ENCODE data around the gene SCUBE1.

SCUBE1 gene

GRCh38 chr22:43213051-43213450 is 130.1 kb downstream of the SCUBE1 start:
- Histone ChIP-seq H3K79me2 (ENCODE audit: insufficient read depth, low read length) (no peaks in the 10 kb centered on the region), H4K20me1 (ENCODE audit: insufficient read depth, low read length) (no peaks in the 10 kb centered on the region), H3F3A (ENCODE audit: insufficient read depth, low read length) (no peaks in the 10 kb centered on the region), H3K36me3 (ENCODE audit: insufficient read depth, low read length) (no peaks in the 10 kb centered on the region), H3K9me2 (ENCODE audit: low read depth, low read length) (no peaks in the 10 kb centered on the region), H3K9ac (ENCODE audit: low read length) (no peak overlapping the region), H3K27me3 (ENCODE audit: insufficient read depth, low read length) (peaks cover 17% of the 10 kb centered on the region; the same call in 1 of the 2 replicates), H3K9me3 (ENCODE audit: low read length) (no peaks in the 10 kb centered on the region), H2AFZ (ENCODE audit: low read length) (no peak overlapping the region), H3K4me3 (ENCODE audit: low read depth, low read length, poor library complexity, severe bottlenecking) (no peak overlapping the region), H3K4me2 (ENCODE audit: low read length) (no peak overlapping the region), H3K27ac (ENCODE audit: low read depth, low read length, poor library complexity, severe bottlenecking) (no peak overlapping the region), H3K4me1 (ENCODE audit: insufficient read depth, low read length, severe bottlenecking) (no peaks in the 10 kb centered on the region)
- no peak for TF ChIP-seq EZH2 (IDR thresholded peaks at IDR 0.05; ENCODE audit: borderline replicate concordance, low read length)
- TF ChIP-seq CTCF (IDR thresholded peaks at IDR 0.05; ENCODE audit: low read length): no peak

- no peak overlapping the region for H3K4me3 ChIP-seq (ENCODE audit: low read depth, low read length, poor library complexity, severe bottlenecking)
- H3K27ac ChIP-seq (ENCODE audit: low read depth, low read length, poor library complexity, severe bottlenecking): no peak overlapping the region
- no peak overlapping the region for H3K9ac ChIP-seq (ENCODE audit: low read length)
- H3K27me3 ChIP-seq (ENCODE audit: insufficient read depth, low read length): peaks cover 17% of the 10 kb centered on the region; the same call in 1 of the 2 replicates
- H3K4me1 ChIP-seq (ENCODE audit: insufficient read depth, low read length, severe bottlenecking): no peaks in the 10 kb centered on the region
- TF ChIP-seq EZH2 (IDR thresholded peaks at IDR 0.05; ENCODE audit: borderline replicate concordance, low read length) (no peak), CTCF (IDR thresholded peaks at IDR 0.05; ENCODE audit: low read length) (no peak)
- H3K36me3 ChIP-seq (ENCODE audit: insufficient read depth, low read length): no peaks in the 10 kb centered on the region
- no peak overlapping the region for H2AFZ ChIP-seq (ENCODE audit: low read length)
- H4K20me1 ChIP-seq (ENCODE audit: insufficient read depth, low read length): no peaks in the 10 kb centered on the region
- H3F3A ChIP-seq (ENCODE audit: insufficient read depth, low read length): no peaks in the 10 kb centered on the region
- no peaks in the 10 kb centered on the region for H3K9me2 ChIP-seq (ENCODE audit: low read depth, low read length)
- no peaks in the 10 kb centered on the region for H3K79me2 ChIP-seq (ENCODE audit: insufficient read depth, low read length)
- no peaks in the 10 kb centered on the region for H3K9me3 ChIP-seq (ENCODE audit: low read length)
- no peak overlapping the region for H3K4me2 ChIP-seq (ENCODE audit: low read length)
Observed at GRCh38 chr22:43212434-43212952, 130.7 kb downstream of the SCUBE1 start.

- Histone ChIP-seq H3K4me2 (ENCODE audit: low read length) (no peak overlapping the region), H3K79me2 (ENCODE audit: insufficient read depth, low read length) (no peaks in the 10 kb centered on the region), H3K9me3 (ENCODE audit: low read length) (no peaks in the 10 kb centered on the region), H3K9ac (ENCODE audit: low read length) (no peak overlapping the region), H3K4me3 (ENCODE audit: low read depth, low read length, poor library complexity, severe bottlenecking) (no peak overlapping the region), H3K36me3 (ENCODE audit: insufficient read depth, low read length) (no peaks in the 10 kb centered on the region), H3K27ac (ENCODE audit: low read depth, low read length, poor library complexity, severe bottlenecking) (no peak overlapping the region), H3F3A (ENCODE audit: insufficient read depth, low read length) (no peaks in the 10 kb centered on the region), H2AFZ (ENCODE audit: low read length) (no peak overlapping the region), H3K4me1 (ENCODE audit: insufficient read depth, low read length, severe bottlenecking) (no peaks in the 10 kb centered on the region), H3K9me2 (ENCODE audit: low read depth, low read length) (no peaks in the 10 kb centered on the region), H3K27me3 (ENCODE audit: insufficient read depth, low read length) (peaks cover 17% of the 10 kb centered on the region; the same call in 1 of the 2 replicates), H4K20me1 (ENCODE audit: insufficient read depth, low read length) (no peaks in the 10 kb centered on the region)
- no peak for TF ChIP-seq CTCF (IDR thresholded peaks at IDR 0.05; ENCODE audit: low read length)
- no peak for TF ChIP-seq EZH2 (IDR thresholded peaks at IDR 0.05; ENCODE audit: borderline replicate concordance, low read length)
Observed at GRCh38 chr22:43211941-43212433, 131.2 kb downstream of the SCUBE1 start.

Measured in OCI-LY1 (cell line).